Measurements from ENCODE around the gene FRAS1.
"Not testable (repeated sequence)": the region's sequence is repeated elsewhere in the genome, so short reads cannot be mapped to it uniquely, and the experiment has no call there.

FRAS1 gene

DNA sequence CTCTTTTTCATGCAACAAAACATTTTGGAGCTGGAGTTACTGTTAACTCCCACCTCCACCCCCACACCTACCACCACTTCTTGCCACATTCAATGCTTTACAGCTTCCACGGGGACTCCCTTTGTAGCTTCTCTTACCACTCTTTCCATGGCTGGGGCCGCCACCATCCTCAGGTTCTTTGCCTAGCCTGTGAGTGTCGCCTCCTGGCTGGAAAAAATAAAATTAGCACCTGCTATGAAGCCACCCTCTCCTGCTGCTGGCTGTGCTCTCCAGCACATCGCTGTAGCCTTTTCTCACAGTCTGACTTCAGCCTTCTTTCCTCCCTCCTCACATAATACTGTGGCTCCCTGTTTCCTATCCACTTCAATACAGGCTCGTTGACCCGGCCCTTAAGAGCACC, 114.4 kb downstream of the FRAS1 start:
- DNase-seq: no peak

DNA sequence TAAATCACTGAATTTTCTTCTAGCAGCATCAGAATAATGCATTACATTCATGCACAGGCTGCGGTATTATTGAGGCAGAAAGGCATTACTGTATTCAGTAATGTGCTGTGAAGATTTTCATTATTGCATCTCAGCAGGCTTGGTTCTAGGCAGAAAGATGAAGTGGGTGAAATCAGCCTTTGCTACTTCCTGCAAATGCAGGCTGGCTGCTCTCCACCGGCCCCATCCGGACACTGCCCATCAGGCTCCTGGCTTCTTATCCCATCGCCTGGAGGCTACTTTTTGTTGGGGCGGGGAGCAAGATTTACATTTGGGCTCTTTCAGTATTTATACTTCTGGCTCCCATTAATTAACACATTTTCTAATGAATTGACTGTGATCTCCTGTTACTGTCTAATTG, 117.8 kb downstream of the FRAS1 start:
- no peak for DNase-seq

DNA sequence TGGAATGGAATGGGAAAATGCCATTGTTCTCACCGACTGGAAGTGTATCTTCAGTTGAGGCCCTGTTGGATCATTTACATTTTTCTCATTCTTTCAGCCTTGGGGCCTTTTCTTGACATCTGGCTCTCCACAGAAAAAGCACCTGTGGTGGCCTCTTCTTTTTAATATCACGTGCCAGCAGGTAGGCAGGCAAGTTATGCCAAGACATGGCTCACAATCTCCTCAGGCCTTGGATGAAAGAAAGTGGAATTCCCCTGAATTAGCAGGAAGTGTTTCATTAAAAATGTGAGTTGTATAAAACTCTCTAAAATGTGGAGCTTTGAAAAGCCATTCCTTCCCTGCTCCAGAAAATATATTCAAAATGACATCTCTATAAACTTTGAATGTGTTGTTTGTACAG, 122.1 kb downstream of the FRAS1 start:
- no peak for DNase-seq

DNA sequence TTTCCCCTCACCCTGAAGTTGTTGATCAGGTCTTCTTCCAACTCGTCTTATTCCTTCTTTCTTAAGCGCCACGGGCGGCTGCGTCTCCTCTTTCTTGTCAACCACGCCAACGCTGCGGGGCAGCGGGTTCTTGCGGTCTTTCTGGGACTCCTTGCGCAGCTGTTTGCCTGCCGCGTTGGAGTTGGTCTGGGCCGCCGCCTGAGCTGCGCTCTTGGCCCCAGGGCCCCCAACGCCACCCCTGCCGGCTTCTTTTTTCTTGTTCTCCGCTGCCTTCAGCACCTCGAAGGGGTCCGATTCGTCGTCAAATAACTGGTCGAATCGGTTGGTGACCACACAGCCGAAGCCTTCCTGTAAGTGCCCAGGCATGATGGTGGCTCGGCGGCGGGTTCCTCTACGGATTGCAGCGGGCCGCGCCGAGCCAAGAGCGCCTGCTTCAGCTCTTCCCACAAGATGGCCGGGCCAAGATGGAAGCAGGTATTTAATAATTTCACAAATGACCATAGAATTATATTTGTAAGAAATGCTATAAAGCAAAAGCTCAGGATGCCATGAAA, 124.6 kb downstream of the FRAS1 start:
- not testable (repeated sequence) for DNase-seq

DNA sequence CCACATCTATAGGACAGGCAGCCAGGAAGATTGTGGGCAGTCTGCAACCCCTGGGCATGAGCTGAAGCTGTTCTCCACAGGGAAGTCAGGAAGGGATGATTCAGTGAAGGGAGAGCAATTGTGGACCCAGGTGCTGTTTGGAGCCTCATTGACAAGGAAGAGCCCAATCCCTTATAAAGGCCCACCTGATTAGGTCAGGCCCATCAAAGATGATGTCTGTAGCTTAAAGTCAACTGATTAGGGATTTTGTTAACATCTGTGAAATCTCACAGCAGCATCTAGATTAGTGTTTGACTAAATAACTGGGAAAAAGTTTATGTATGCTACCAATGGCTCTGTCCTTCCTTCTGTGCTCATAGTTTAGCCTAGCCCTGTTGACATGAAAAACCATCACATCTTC, 127.5 kb downstream of the FRAS1 start:
- DNase-seq: no peak

DNA sequence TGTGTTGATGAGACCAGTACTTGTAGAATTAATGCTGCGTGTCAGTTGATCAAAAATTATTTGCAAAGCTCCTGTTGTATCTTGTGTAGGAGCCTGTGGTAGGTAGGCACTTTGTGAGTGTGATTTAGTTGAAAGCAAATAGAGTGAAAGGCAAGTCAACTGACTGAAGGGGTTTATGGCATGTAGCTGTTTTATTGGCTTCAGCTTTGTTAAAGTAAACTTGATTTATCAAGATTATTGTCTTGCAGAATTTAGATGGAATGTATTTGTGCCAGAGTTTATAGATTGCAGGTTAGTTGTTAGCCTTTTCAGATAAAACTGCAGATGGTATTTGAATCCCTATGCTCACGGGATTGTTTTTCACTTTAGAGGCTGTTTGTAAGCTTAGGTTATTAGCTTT, 128.0 kb downstream of the FRAS1 start:
- DNase-seq: no peak

DNA sequence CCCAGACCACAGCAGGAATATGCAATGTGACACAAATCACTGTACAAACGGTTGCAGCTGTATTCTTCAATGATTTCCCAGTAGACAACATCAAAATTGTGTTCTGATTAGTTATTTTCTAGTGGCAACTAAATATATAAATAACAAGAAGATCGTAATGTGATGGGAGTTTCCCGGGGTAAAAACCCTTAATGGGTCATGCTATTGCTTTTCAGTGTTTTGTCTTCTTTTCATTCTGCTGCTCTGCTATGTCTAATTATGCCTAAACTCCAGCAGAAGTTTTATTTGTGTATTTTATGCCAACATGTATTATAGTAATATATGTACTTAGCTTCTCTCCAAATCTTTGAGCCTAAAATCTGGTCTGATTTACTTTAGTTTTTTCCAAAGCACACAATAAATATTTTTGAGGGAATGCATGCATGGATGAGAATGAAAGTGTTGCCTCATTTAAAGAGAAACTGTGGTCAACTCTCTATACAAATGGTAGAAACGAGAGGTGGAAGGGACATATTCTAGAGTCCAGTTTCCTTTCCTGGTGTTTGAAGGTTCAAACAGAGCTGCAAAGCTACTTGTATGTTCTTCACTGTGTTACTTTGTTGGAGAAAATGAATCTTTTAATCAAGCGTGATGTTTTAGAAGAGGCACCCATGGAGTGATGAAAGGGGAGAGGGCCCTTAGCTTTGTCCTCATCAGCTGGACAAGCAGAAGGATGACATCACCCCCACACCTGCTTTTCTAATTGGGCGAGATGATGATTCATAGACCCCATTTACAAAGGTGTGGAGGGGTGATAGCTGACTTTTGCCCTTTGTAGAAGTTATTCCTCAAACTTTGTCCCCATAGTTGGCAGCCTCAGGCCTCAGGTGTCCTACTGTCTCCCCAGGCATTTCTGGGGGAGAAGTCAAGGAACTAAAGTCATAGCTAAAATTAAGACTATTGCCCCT, 129.7 kb downstream of the FRAS1 start:
- DNase-seq: no peak

DNA sequence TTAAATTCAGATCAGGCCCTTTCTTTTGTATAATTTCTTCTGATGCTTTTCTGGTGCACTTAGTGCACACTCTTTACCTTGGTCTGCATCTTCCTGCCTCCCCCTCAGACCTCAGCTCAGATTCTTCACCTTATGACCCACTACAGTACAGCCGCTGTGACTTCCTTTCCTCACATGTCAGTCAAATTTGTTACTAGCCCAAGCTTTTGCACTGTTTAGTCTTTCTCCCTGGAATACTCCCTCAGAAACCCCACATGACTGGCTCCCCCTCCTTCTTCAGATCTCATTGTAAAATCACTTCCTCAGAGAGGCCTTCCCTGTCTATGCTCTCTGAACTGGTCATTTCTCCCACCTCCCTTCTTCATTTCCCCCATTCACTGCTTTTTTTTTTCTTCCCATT, 132.9 kb downstream of the FRAS1 start:
- DNase-seq: no peak

DNA sequence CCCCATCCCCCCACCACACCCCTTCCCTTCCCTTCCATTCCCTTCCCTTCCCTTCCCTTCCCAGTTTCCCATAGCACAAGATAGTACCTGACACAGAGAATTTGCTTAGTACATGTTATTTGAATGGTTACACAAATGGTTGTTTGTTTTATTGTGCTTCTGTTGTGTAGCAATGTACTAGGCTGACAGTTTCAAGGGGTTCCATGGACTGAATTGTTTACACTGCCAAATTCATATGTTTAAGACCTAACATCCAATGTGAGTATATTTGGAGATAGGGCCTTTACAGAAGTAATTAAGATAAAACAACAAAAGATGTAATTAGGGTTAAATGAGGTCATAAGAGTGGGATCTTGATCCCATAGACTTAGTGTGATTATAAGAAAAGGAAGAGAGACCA, 133.5 kb downstream of the FRAS1 start:
- no peak for DNase-seq

DNA sequence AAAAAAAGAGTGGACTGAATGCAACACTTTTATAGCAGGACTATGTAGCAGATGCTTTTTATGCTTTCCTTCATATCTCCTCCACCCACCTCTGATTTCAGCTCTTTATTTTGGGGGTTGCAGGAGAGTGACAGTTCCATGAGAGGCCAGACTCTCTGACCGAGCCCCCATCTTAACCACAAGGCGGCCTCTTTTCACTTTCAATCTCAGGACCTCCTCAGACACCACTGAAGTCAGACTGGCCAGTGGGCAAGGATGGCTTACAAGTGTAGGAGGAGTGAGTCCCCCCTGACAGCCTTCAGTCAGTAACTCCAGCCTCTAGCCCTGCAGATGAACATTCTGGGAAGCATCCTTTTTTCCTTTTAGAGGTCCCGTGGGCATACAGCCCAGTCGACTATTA, 140.8 kb downstream of the FRAS1 start:
- no peak for DNase-seq

DNA sequence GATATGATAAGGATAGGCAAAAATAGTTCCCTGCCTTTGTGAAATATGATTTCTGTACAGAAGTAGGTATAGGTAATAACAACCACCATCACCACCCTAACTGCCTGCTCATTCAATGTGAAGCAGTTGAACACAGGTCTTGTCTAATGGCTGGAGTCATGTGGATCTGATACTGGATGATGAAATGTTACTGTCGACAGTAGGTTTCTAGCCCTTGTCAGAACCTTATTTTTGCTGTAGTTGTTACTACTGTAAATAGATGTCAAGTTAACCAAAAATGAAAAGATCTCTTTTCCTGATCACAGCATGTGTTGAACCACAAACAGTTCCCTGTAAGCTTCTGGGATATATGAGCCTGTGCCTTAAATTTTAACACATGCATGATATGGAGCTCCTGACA, 142.9 kb downstream of the FRAS1 start:
- no peak for DNase-seq

DNA sequence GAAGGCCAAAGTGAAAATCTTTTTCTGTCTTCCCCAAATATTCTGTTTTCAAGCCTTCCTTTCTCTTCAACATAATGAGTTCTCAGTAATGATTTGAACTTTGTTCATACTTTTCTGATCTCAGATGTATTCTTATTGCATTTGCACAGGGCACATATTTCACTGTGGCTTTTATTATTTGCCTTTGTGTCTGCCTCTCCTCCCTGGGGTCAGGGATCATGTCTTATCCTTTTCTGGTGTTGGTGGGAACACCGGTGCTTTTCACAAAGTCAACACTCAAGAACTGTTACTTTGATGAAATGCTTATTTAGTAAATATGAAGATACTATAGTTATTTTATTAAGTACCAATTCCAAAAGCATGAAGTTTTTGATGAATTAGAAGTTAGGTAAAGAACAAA, 143.8 kb downstream of the FRAS1 start:
- no peak for DNase-seq

DNA sequence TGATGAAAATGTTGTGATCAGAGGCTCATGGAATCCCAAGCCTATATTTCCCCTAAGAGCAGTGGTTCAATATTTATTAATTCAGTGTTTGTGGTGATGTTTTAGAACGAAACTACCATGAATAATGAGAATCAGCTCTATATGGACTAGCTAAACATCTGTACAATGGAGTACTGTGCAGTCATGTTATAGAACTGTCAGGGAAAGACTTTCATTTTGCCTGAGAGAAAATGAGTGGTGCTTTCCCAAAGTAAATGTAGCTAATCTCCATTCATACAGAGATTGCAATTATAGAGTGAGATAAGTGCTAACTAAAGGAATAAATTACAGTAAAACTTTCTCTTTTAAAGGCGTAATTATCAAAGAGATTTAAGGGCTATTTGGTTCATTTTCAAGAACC, 147.1 kb downstream of the FRAS1 start:
- DNase-seq: no peak

DNA sequence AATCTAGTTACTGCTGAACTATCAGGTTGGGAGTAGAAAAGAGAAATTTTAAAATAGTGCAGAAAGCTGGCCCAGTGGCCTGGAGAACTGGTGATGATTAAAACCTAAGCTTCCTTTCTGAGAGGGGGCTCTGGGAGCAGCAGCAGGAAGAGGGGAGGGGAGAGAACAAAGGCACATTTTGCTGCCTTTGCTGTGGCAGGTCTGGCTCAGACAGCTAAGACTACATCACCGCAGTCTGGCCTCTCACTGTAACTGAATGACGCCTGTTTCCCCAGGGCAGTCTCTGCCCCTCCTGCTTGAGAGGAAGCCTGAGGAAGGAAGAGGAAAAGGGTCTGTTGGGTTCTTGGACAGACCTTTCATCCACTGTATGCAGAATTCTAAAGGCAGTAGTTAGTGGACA, 148.5 kb downstream of the FRAS1 start:
- DNase-seq: no peak

DNA sequence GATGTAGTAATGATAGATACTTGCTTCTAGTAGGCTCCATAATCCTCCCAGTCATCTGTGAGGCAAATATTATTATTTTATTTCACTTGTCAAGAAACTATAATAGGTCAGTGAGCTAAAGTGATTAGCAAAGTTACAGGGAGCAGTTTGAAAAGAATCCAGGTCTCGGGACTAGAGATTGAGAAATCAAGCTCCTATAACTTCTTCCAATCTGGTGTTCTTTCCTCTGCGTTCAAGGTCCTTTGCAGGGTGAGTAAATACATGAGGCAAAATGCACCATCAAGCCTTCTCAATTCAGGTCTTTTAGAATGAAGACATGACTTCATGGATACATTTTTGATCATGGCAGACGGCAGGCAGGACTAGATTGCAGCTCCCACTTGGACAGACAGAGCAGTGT, 150.4 kb downstream of the FRAS1 start:
- no peak for DNase-seq

DNA sequence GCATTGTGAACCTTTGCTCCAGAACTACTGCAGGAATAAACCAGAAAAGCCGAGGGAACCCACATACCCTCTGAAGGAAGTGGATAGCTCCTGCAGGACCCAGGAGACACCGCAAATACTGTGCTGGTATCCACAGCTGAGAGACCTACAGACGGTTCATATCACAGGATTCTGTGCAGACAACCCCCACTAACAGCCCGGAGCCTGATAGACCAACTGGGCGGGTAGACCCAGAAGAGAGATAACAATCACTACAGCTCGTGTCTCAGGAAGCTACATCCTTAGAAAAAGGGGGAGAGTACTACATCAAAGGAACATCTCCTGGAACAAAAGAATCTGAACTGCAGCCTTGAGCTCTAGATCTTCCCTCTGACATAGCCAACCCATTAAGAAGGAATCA, 150.8 kb downstream of the FRAS1 start:
- DNase-seq: no peak

DNA sequence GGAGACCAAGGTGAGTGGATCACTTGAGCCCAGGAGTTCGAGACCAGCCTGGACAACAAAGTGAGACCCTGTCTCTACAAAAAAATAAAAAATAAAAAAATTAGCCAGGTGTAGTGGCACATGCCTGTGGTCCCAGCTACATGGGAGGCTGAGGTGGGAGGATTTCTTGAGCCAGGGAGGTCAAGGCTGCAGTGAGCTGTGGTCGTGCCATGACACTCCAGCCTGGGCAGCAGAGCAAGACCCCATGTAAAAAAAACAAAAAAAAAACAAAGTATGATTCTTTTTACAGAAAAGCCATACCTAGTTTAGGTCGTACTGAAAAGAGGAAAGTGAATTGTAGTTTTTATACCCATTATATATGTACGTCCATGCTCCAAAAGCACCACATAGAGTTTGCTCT, 151.8 kb downstream of the FRAS1 start:
- not testable (repeated sequence) for DNase-seq

DNA sequence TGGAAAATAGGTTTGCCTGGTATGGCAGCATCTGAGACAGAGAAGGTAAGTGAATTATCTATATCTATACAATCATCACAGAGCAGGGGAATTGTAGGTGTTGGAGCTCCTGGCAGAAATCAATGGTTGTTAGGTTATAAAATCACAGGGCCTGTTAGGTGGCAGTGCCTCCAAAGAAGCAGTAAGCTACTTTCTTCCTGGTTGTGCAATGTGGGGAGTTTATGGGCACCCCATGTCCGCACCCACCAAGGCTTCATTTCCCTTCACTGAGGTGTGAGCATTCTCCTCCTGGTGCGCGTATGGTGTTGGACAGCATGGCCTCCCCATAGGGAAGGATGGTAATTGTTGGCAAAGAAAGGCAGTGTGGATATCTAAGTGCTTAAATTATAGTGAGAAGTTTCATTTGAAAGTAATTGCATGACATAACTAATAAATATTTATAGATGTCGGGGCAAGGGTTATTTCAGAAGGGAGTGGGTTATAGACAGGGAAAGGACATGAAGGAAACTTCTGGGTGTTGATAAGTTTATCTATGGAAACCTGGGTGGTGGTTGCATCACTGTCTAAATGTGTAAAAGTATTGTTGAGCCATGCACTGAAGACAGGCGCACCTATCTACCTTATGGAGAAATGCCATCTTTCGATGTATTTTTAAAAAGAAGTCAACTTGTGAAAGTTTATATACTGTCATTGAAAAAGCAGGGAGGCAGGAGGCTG, 153.7 kb downstream of the FRAS1 start:
- DNase-seq: no peak

DNA sequence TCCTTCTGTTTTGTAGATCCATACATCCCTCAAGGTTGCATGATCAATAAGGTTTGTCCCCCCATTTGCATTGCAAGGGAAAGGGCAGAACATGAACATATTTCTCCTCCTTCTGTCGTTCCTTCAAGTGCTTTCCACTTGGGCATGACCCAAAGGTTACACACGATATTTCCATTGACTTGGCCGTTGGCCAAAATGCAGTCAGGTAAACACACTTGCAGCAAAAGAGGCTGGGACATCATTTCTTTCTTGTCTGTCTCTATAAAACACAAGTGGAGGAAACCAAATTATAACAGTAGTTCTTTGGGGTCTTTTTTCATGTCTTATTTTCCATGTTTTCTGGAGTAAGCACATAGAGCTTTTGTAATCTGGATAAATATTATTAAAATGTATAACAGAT, 156.1 kb downstream of the FRAS1 start:
- no peak for DNase-seq

DNA sequence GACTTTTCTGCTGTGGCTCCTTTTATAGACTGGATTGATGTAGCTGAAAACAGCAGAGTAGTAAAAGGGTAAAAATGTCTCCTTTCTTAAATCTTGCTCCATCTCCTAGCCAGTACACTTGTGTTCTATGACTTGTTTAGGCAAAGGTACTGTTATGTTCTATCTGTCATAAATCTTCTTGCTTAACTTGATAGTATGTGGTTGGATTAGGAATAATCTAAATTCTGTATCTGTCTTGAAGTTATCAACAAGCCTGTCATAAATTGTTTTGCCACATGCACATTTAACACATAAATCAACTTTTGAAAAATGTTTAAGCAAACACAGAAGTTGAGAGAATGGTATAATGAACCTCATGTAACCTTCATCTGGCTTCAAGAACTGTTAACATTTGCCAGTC, 157.0 kb downstream of the FRAS1 start:
- DNase-seq: no peak

DNA sequence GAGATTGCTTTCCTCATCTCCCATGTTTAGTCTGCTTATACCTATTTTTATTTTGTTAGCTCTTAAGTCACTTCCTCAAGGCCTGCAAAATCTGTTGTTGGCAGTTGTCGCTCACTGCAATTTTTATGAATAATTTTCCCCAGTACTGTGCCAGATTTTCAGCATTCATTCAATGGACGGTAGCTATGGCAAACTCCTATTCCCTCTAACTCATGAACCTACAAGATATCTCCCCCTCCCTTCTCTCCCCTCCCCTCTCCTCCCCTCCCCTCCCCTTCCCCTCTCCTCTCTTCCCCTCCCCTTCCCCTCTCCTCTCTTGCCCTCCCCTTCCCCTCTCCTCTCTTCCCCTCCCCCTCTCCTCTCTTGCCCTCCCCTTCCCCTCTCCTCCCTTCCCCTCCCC, 160.4 kb downstream of the FRAS1 start:
- no peak for DNase-seq

DNA sequence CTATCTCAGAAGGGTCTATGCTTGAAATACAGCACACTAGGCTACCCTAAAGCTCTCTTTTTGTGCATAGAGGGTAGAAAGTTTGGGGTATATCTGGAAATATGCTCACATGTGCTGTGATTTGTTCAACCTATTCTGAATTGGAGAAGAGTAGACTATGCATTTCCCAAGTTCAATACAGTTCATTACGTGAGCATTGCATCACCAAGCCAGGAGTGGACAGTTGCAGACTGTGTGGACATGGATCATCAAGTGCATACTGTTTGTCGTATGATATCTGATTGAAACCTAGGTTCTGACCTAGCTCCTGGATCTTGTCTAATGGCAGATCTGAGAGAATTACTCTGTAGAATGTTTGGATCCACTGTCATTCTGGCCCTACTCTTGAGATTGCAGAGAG, 161.1 kb downstream of the FRAS1 start:
- no peak for DNase-seq

DNA sequence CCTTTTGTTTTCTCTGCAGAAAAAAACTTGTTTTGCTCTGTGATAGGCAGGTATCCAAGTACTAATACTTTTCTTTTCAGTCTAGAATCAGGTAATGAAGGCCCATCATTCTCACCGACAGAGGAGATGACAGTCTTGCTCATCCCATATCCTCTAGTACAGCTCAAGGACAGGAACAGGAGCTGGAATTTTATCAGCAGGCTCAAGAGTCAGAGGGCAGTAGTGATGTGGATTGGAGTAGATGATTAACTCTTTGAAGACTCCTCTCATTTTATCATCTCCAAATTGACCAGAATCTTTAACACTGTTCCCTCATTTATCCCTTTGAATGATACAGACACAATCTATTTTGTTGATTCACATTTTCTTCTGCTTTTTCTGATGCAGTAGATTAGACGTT, 162.7 kb downstream of the FRAS1 start:
- no peak for DNase-seq

DNA sequence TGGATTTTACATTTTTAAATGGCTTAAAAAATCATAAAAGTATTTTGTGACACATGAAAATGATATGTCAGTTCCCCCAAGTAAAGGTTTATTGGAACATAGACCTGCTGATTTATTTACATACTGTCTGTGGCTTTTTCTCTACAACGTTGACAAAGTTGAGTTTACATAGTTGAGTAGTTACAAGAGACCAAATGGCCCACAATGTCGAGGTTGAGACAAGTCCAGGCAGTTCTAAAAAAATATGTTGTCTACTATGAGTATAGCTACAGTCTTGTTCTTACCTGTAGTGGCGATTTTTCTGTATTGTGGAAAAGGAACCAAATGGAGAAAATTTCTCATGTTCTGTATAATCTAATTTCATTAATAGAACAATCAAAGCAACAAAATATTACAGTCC, 163.2 kb downstream of the FRAS1 start:
- no peak for DNase-seq

Data from activated CD8-positive, alpha-beta memory T cell treated with anti-CD3 and anti-CD28 coated beads, Interleukin-2, amount 50 U/mL, for 48 hours (primary cell).